Measurements from ENCODE around the gene ODF2. TPM values are rescaled to one million over a fixed set of nuclear protein-coding genes. Genes with fewer than 3 reads are reported as not detected.
A peak's percentile ranks its signal among the peaks of the same experiment; 100 is the strongest.

The ODF2 gene
- total and polyA plus RNA-seq, 3 experiments from 2014 or later, result 31.4 to 65.0 (median 64.2) TPM

DNA sequence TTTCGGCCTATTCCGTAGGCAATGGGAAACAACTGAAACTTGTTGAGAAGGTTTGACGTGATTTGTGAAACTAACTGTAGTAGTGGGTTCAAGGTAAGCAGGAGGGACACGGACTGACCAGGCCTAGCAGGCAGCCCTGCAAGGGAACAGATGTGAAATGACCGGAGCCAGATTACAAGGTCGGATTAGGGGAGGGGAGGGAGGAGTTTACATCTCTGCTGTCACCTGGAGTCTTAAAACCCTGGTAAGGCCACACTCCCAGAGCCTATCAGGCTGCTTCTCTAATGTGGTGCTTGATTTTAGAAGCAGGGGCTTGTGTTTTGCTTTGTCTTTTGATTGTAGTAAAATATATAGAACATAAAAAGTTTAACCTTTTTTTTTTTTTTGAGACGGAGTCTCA lies 93.1 kb downstream of the ODF2 start:
- peaks cover 30% of the 10 kb centered on the region for H3K4me1 ChIP-seq (ENCODE audit: insufficient read depth, low read length)
- H3K27ac ChIP-seq (ENCODE audit: low read depth, low read length), result no peak overlapping the region
- CTCF ChIA-PET, result no interaction called here
- H3K4me3 ChIP-seq (ENCODE audit: low read length), result no peak overlapping the region
- Mint-ChIP-seq H3K9me3 (no peaks in the 10 kb centered on the region), H3K36me3 (peaks cover 0 to 4% (median 0%) of the 10 kb centered on the region in 3 donors), H3K4me3 (peak overlapping the region in 2 of 7 donors; percentile 41 to 42), H3K27me3 (peaks cover 0 to 2% of the 10 kb centered on the region in 2 donors), H3K4me1 (peaks cover 21 to 23% (median 23%) of the 10 kb centered on the region in 3 donors), H3K27ac (peak overlapping the region in 4 of 8 donors; percentile 2 to 70 (median 30))
- H3K36me3 ChIP-seq (ENCODE audit: insufficient read depth, low read length), result no peaks in the 10 kb centered on the region
- no peaks in the 10 kb centered on the region for H3K27me3 ChIP-seq (ENCODE audit: insufficient read depth, low read length, poor library complexity, severe bottlenecking)
- no peak for DNase-seq
- H3K9me3 ChIP-seq (ENCODE audit: low read length), result no peaks in the 10 kb centered on the region
- POLR2A ChIA-PET, result no interaction called here

DNA sequence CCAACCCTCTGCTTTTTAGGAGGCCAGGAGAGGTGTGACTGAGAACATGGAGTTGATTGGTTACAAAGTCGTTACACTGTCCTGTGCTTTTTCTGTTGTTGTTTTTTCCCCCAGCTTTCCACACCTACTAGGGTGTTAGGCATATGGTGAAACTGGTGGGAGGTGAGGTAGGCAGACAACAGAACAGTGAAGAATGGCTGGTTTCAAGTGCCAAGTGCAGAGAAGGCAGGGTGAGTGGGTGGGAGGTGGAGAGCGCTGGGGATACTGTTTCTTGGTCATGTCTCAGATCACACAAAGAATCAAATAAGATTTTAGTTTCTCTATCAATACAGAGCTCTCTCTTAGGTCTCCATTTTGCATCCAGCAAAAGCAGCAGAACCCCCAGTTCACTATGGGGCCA lies 94.4 kb downstream of the ODF2 start:
- peaks cover 21 to 23% (median 23%) of the 10 kb centered on the region in 3 donors for H3K4me1 Mint-ChIP-seq
- H3K36me3 ChIP-seq (ENCODE audit: insufficient read depth, low read length), result no peaks in the 10 kb centered on the region
- H3K36me3 Mint-ChIP-seq, result peaks cover 0 to 4% (median 0%) of the 10 kb centered on the region in 3 donors
- peak overlapping the region in 6 of 7 donors; percentile 16 to 98 (median 66) for H3K4me3 Mint-ChIP-seq
- no peaks in the 10 kb centered on the region for H3K9me3 ChIP-seq (ENCODE audit: low read length)
- H3K4me3 ChIP-seq (ENCODE audit: low read length), result no peak overlapping the region
- ChIA-PET POLR2A (interaction anchor here (1.2 to 3.2 kb wide), 3 partner anchors 9 to 57 kb away, joined by 3 to 8 read pairs (median 4); no protein-coding TSS in a partner anchor), CTCF (interaction anchor here (0.7 to 1.6 kb wide), 4 partner anchors 8 to 19 kb away, joined by 3 to 4 read pairs (median 4); no protein-coding TSS in a partner anchor)
- peak overlapping the region in 7 of 8 donors; percentile 90 to 99 (median 96) for H3K27ac Mint-ChIP-seq
- H3K27ac ChIP-seq (ENCODE audit: low read depth, low read length), result no peak overlapping the region
- H3K27me3 Mint-ChIP-seq, result peaks cover 0 to 2% of the 10 kb centered on the region in 2 donors
- peak in 1 of 5 donors; percentile 16 for DNase-seq
- peaks cover 44% of the 10 kb centered on the region for H3K4me1 ChIP-seq (ENCODE audit: insufficient read depth, low read length)
- H3K27me3 ChIP-seq (ENCODE audit: insufficient read depth, low read length, poor library complexity, severe bottlenecking), result no peaks in the 10 kb centered on the region
- H3K9me3 Mint-ChIP-seq, result no peaks in the 10 kb centered on the region

Other genes with a start within 250 kb of the ODF2 start
- gene GOLGA2, start 180.0 kb upstream of the ODF2 start, total RNA-seq, result 10 to 100 TPM; 35.4 to 35.5 TPM
- gene GOLGA2, start 180.0 kb upstream of the ODF2 start, polyA plus RNA-seq, result 8.8 TPM
- gene SWI5, start 179.7 kb upstream of the ODF2 start, total RNA-seq, result 10 to 100 TPM; 18.1 to 20.9 TPM
- gene SWI5, start 179.7 kb upstream of the ODF2 start, polyA plus RNA-seq, result 27.8 TPM
- gene TRUB2, start 133.6 kb upstream of the ODF2 start, total RNA-seq, result 10 to 100 TPM; 48.8 to 50.4 TPM
- gene TRUB2, start 133.6 kb upstream of the ODF2 start, polyA plus RNA-seq, result 23.6 TPM
- 10 to 100 TPM; 51.1 to 56.9 TPM for gene COQ4, start 133.2 kb upstream of the ODF2 start, total RNA-seq
- gene COQ4, start 133.2 kb upstream of the ODF2 start, polyA plus RNA-seq, result 36.9 TPM
- 10 to 100 TPM; 41.2 to 46.0 TPM for gene SLC27A4, start 115.5 kb upstream of the ODF2 start, total RNA-seq
- 11.2 TPM for gene SLC27A4, start 115.5 kb upstream of the ODF2 start, polyA plus RNA-seq
- 100 to 1,000 TPM; 100 to 108 TPM for gene URM1, start 84.6 kb upstream of the ODF2 start, total RNA-seq
- 56.3 TPM for gene URM1, start 84.6 kb upstream of the ODF2 start, polyA plus RNA-seq
- 1 to 10 TPM; 1.9 to 2.6 TPM for gene CERCAM, start 35.1 kb upstream of the ODF2 start, total RNA-seq
- 1.1 TPM for gene CERCAM, start 35.1 kb upstream of the ODF2 start, polyA plus RNA-seq
- 10 to 100 TPM; 48.7 to 51.9 TPM for gene GLE1, start 48.7 kb downstream of the ODF2 start, total RNA-seq
- gene GLE1, start 48.7 kb downstream of the ODF2 start, polyA plus RNA-seq, result 35.1 TPM
- gene SPTAN1, start 96.6 kb downstream of the ODF2 start, total RNA-seq, result 100 to 1,000 TPM; 195 to 203 TPM
- gene SPTAN1, start 96.6 kb downstream of the ODF2 start, polyA plus RNA-seq, result 132 TPM
- 10 to 100 TPM; 67.7 to 68.6 TPM for gene DYNC2I2, start 200.8 kb downstream of the ODF2 start, total RNA-seq
- gene DYNC2I2, start 200.8 kb downstream of the ODF2 start, polyA plus RNA-seq, result 3.0 TPM
- gene SET, start 233.2 kb downstream of the ODF2 start, total RNA-seq, result 1,000 to 10,000 TPM in 1 of 2 experiments, 100 to 1,000 TPM in 1; 939 to 1,027 TPM
- gene SET, start 233.2 kb downstream of the ODF2 start, polyA plus RNA-seq, result 229 TPM
- 1 to 10 TPM; 7.5 to 7.9 TPM for gene PKN3, start 246.5 kb downstream of the ODF2 start, total RNA-seq
- 1.4 TPM for gene PKN3, start 246.5 kb downstream of the ODF2 start, polyA plus RNA-seq